ENCODE measurements around the gene SLC35D1. TPM values are rescaled to one million over a fixed set of nuclear protein-coding genes. Genes with fewer than 3 reads are reported as not detected.
"Not testable (repeated sequence)": the region's sequence is repeated elsewhere in the genome, so short reads cannot be mapped to it uniquely, and the experiment has no call there.

SLC35D1 gene
- total RNA-seq, 1 donor = 25.0 TPM

GRCh38 chr1:67088440-67088839, 34.5 kb upstream of the SLC35D1 start:
- TF ChIP-seq CTCF (IDR thresholded peaks at IDR 0.05; ENCODE audit: insufficient read depth, low read depth, low read length) = no peak
- DNase-seq (ENCODE audit: low read depth) = no peak
- no peak overlapping the region for H3K4me3 ChIP-seq (ENCODE audit: low read depth, low read length)

GRCh38 chr1:67085326-67085725, 31.4 kb upstream of the SLC35D1 start:
- no peak for DNase-seq (ENCODE audit: low read depth)
- no peak for TF ChIP-seq CTCF (IDR thresholded peaks at IDR 0.05; ENCODE audit: insufficient read depth, low read depth, low read length)
- H3K4me3 ChIP-seq (ENCODE audit: low read depth, low read length) = no peak overlapping the region

- no peak overlapping the region for H3K4me3 ChIP-seq (ENCODE audit: low read depth, low read length)
- no peak for DNase-seq (ENCODE audit: low read depth)
- TF ChIP-seq CTCF (IDR thresholded peaks at IDR 0.05; ENCODE audit: insufficient read depth, low read depth, low read length) = no peak
These were observed 30.9 kb upstream of the SLC35D1 start for GRCh38 chr1:67084765-67085318.

- no peak for TF ChIP-seq CTCF (IDR thresholded peaks at IDR 0.05; ENCODE audit: insufficient read depth, low read depth, low read length)
- DNase-seq (ENCODE audit: low read depth) = no peak
- no peak overlapping the region for H3K4me3 ChIP-seq (ENCODE audit: low read depth, low read length)
These were observed 24.3 kb upstream of the SLC35D1 start for GRCh38 chr1:67078291-67078690.

- DNase-seq (ENCODE audit: low read depth) = no peak
- H3K4me3 ChIP-seq (ENCODE audit: low read depth, low read length) = no peak overlapping the region
- no peak for TF ChIP-seq CTCF (IDR thresholded peaks at IDR 0.05; ENCODE audit: insufficient read depth, low read depth, low read length)
These were observed 23.6 kb upstream of the SLC35D1 start for GRCh38 chr1:67077593-67077992.

GRCh38 chr1:67072749-67073148, 18.8 kb upstream of the SLC35D1 start:
- H3K4me3 ChIP-seq (ENCODE audit: low read depth, low read length) = no peak overlapping the region
- no peak for DNase-seq (ENCODE audit: low read depth)
- no peak for TF ChIP-seq CTCF (IDR thresholded peaks at IDR 0.05; ENCODE audit: insufficient read depth, low read depth, low read length)

- H3K4me3 ChIP-seq (ENCODE audit: low read depth, low read length); DNase-seq (ENCODE audit: low read depth): not testable (repeated sequence)
These were observed 13.7 kb upstream of the SLC35D1 start for GRCh38 chr1:67067655-67068054.
